B cell (primary cell): Measurements from ENCODE around the gene NECAB2.

ENCODE experiments used
- CTCF ChIP-seq: fragments of 200-600 bp; IDR thresholded peaks from one replicate; pipeline ENCODE4 v1.8.0; 2022; ENCODE audit warnings: antibody characterized with exemption, mild to moderate bottlenecking
- EZH2 ChIP-seq: IDR thresholded peaks from 2 replicates; pipeline ENCODE4 v1.6.1; 2012; ENCODE audit warnings: borderline replicate concordance, low read depth, mild to moderate bottlenecking, moderate library complexity, low read length; ENCODE audit not compliant: insufficient read depth, poor library complexity, severe bottlenecking

- no peak for TF ChIP-seq CTCF
- no peak for TF ChIP-seq EZH2
Observed at GRCh38 chr16:83979441-83979840, 11.4 kb downstream of the NECAB2 start.
